OCI-LY3 (cell line): ENCODE results near the gene KCNK5.

Source experiments
- CTCF ChIP-seq: fragments of 200-600, 300-600 bp; sonication (generic); IDR thresholded peaks from 2 replicates; pipeline ENCODE4 v1.5.1; 2014; ENCODE audit warnings: antibody characterized with exemption, low read length, low read depth
- EZH2phosphoT487 ChIP-seq: fragments of 200-600 bp; shearing (Covaris generic); IDR thresholded peaks from 2 replicates; pipeline ENCODE4 v1.6.1; 2018; ENCODE audit warnings: antibody characterized with exemption, mixed run types, low read depth

- TF ChIP-seq CTCF (no peak), EZH2phosphoT487 (no peak)
Measured at GRCh38 chr6:39197922-39198500, 31.3 kb downstream of the KCNK5 start.
